ENCODE measurements around the gene PDGFB.

- TF ChIP-seq CTCF (IDR thresholded peaks at IDR 0.05): no peak
- 0 out of 2 replicates have a peak, but pooled peaks have one; percentile 2 for TF ChIP-seq POLR2AphosphoS5 (IDR thresholded peaks at IDR 0.05; ENCODE audit: low read depth, low read length)
Observed at GRCh38 chr22:39226353-39226752, 18.4 kb downstream of the PDGFB start.
